C4-2B (cell line): ENCODE results near the gene PFN1.

Source experiments
- H3K27ac ChIP-seq: fragments of 450-650 bp; 2 replicates; pipeline ENCODE4 v1.5.1; 2017
- CTCF ChIP-seq: fragments of 450-650 bp; conservative IDR thresholded peaks from 2 replicates; pipeline ENCODE4 v1.5.1; 2017; ENCODE audit warnings: mild to moderate bottlenecking
- ZFX ChIP-seq: fragments of 450-650 bp; IDR thresholded peaks from 2 replicates; pipeline ENCODE4 v1.6.1; 2017

PFN1 gene

GRCh38 chr17:4966844-4967538 is 18.7 kb upstream of the PFN1 start:
- H3K27ac ChIP-seq = peak overlapping the region; percentile 95
- peak; percentile 44; the same call in 1 of the 2 replicates for TF ChIP-seq ZFX
- no peak for TF ChIP-seq CTCF

- H3K27ac ChIP-seq = peak overlapping the region; percentile 95
- TF ChIP-seq CTCF = no peak
- no peak for TF ChIP-seq ZFX
These were observed 17.1 kb upstream of the PFN1 start for GRCh38 chr17:4965311-4965986.

GRCh38 chr17:4960279-4960922 is 12.1 kb upstream of the PFN1 start:
- H3K27ac ChIP-seq = no peak overlapping the region
- no peak for TF ChIP-seq ZFX
- TF ChIP-seq CTCF = no peak

GRCh38 chr17:4959261-4959965 is 11.1 kb upstream of the PFN1 start:
- H3K27ac ChIP-seq = no peak overlapping the region
- no peak for TF ChIP-seq ZFX
- TF ChIP-seq CTCF = no peak

GRCh38 chr17:4958102-4958501 is 9.8 kb upstream of the PFN1 start:
- no peak overlapping the region for H3K27ac ChIP-seq

GRCh38 chr17:4956493-4957061 is 8.2 kb upstream of the PFN1 start:
- TF ChIP-seq CTCF (no peak), ZFX (no peak)
- H3K27ac ChIP-seq = no peak overlapping the region

More at GRCh38 chr17:4958102-4958501, 9.8 kb upstream of the PFN1 start:
- TF ChIP-seq ZFX (no peak), CTCF (no peak)
